Measurements from ENCODE around the gene PSMG4.

PSMG4 gene

DNA sequence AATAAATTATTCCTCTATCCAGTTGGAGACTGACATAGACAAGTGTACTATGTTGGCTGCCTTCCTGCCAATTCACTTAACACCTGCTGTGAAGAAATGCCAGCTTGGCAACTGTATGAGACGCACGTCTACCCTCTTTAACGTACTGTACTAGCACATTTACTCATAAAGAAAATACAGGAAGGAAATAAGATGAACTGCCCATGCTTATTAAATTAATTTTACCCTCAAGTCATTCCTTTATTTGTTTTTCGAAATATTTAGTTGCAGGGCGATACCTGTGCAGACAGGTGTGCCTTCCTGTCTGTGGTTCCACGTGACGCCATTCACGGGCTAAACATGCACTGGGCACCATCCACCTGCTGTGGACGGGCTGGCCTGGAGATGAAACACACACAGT lies 52.0 kb downstream of the PSMG4 start:
- no peak for DNase-seq

DNA sequence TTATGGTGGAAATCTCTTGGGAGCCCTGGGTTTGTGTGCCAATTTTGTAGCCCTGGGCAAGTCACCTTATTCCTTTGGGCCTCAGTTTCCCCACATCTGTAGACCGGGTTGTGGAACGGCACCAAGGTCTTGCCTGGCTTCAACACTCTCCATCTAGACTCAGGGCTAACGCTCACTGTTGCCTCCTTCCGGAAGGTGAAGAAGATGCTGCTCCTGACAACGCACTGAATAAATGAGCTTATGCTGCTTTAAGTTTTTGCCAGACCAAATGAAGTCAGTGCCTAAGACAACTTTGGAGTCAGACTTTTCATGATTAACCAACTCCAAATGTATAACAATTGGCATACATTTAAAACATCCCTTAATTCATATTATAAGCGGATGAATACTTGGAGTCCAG lies 53.1 kb downstream of the PSMG4 start:
- DNase-seq: no peak

DNA sequence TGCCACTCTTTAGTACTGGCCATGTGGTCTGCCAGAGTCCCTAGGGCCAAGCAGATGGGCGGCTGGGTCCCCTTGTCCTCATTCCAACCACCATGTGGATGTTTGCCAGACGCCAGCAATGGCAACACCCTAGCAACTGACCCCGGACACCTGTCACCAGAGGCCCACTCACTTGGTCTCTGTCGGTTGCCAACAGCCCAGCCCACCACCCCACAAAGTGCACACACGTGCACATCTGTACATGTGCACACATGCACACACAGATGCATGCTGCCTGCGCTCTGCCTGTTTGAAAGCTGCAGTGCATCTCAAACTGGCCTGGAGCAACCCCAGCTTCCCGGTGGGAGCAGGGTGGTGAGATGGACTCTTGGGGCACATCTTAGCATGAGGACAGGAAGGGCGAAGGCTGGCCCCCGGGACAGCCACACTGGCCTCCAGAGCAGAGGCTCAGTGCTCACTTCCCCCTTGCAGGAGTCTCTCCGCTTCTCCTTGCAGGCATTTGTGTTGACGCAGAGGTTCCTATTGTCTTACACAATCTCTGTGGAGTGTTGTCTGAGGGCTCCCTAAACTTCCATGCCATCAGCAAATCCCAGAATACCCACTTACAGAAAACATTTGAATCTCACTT lies 54.0 kb downstream of the PSMG4 start:
- DNase-seq: no peak

GRCh38 chr6:3314176-3314575 lies 55.4 kb downstream of the PSMG4 start:
- DNase-seq: no peak

DNA sequence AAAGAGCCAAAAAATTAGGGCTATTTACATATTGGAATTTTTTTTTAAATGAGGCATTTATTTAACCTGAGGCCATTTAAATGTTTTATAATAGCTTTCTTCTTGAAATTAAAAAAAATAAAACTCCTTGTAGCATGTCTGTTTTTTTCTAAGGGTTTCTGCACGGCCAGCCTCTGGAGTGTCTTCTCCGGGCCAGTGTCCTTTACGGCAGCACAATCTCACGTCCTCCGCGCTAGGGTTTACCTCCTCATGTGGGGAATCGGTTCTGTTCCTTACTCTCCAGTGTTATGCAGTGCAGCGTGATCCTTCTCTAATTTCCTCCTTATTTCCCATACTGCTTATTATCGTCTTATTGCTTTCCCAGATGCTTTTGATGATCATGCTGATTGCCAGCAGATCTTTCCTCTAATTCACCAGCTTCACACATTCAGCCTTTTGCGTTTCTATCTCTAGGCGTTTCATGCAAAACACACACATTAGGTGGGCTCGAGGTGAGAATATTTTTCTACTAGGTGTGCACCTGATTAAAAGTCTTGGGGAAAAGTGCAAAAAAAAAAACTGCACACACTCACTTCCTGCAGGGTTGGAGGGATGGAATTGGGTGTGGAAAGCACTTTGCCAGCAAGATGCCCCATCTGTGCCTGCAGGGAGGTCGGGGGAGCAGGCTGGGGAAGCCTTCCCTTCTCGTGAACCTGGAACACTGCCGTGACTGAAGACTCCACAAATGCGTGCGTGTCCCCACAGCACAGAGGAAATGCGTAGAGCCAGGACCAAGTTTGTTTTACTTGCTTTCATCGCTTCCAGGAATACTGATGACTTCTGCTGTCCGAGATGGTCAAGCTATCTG lies 56.1 kb downstream of the PSMG4 start:
- no peak for DNase-seq

GRCh38 chr6:3315841-3316240 lies 57.1 kb downstream of the PSMG4 start:
- DNase-seq: no peak

GRCh38 chr6:3316331-3316730 lies 57.6 kb downstream of the PSMG4 start:
- no peak for DNase-seq

DNA sequence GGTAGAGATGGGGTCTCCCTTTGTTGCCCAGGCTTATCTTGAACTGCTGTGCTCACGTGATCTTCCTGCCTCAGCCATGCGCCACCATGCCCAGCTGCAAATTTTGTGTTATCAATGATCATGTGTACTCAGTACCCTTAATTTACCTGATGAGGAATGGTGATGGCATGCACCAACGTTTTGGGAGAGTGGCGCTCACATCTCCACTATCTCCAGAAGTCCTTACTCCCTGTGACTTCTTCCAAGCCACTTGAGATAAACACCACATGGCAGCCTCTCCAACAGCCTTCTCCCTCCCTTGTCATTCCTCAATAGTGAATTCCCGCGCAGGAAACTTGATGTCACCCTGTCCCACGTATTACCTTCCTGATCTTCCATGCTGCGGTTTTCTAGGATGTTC lies 58.1 kb downstream of the PSMG4 start:
- DNase-seq: no peak

All from left hindlimb (tissue), 1 donor.